Measurements from ENCODE around the gene SOCS1.

DNA sequence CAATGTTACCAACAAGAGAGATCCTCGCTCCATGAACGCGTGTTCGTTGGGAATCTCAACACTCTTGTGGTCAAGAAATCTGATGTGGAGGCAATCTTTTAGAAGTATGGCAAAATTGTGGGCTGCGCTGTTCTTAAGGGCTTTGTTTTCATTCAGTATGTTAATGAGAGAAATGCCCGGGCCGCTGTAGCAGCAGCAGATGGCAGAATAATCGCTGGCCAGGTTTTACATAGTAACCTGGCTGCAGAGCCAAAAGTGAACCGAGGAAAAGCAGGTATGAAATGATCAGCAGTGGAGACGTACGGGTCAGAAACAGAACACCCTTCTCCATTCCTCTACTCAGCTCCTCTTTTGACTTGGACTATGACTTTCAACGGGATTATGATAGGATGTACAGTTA, 13.3 kb downstream of the SOCS1 start:
- TF ChIP-seq, protein P1, sequence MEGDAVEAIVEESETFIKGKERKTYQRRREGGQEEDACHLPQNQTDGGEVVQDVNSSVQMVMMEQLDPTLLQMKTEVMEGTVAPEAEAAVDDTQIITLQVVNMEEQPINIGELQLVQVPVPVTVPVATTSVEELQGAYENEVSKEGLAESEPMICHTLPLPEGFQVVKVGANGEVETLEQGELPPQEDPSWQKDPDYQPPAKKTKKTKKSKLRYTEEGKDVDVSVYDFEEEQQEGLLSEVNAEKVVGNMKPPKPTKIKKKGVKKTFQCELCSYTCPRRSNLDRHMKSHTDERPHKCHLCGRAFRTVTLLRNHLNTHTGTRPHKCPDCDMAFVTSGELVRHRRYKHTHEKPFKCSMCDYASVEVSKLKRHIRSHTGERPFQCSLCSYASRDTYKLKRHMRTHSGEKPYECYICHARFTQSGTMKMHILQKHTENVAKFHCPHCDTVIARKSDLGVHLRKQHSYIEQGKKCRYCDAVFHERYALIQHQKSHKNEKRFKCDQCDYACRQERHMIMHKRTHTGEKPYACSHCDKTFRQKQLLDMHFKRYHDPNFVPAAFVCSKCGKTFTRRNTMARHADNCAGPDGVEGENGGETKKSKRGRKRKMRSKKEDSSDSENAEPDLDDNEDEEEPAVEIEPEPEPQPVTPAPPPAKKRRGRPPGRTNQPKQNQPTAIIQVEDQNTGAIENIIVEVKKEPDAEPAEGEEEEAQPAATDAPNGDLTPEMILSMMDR (IDR thresholded peaks at IDR 0.05; ENCODE audit: poor library complexity, severe bottlenecking): no peak
- no peak for TF ChIP-seq POLR2AphosphoS5 (IDR thresholded peaks at IDR 0.05)
- no peak for TF ChIP-seq EP300 (conservative IDR thresholded peaks at IDR 0.05; ENCODE audit: poor library complexity, severe bottlenecking)
- no peak for TF ChIP-seq MXI1 (conservative IDR thresholded peaks at IDR 0.05; ENCODE audit: poor library complexity, severe bottlenecking)
- no peak for TF ChIP-seq TAF1 (IDR thresholded peaks at IDR 0.05; ENCODE audit: low read depth)
- TF ChIP-seq, protein P2, sequence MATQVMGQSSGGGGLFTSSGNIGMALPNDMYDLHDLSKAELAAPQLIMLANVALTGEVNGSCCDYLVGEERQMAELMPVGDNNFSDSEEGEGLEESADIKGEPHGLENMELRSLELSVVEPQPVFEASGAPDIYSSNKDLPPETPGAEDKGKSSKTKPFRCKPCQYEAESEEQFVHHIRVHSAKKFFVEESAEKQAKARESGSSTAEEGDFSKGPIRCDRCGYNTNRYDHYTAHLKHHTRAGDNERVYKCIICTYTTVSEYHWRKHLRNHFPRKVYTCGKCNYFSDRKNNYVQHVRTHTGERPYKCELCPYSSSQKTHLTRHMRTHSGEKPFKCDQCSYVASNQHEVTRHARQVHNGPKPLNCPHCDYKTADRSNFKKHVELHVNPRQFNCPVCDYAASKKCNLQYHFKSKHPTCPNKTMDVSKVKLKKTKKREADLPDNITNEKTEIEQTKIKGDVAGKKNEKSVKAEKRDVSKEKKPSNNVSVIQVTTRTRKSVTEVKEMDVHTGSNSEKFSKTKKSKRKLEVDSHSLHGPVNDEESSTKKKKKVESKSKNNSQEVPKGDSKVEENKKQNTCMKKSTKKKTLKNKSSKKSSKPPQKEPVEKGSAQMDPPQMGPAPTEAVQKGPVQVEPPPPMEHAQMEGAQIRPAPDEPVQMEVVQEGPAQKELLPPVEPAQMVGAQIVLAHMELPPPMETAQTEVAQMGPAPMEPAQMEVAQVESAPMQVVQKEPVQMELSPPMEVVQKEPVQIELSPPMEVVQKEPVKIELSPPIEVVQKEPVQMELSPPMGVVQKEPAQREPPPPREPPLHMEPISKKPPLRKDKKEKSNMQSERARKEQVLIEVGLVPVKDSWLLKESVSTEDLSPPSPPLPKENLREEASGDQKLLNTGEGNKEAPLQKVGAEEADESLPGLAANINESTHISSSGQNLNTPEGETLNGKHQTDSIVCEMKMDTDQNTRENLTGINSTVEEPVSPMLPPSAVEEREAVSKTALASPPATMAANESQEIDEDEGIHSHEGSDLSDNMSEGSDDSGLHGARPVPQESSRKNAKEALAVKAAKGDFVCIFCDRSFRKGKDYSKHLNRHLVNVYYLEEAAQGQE (IDR thresholded peaks at IDR 0.05; ENCODE audit: borderline replicate concordance): no peak
